Activated T-cell treated with anti-CD3 and anti-CD28 coated beads for 4 hours (primary cell): Measurements from ENCODE around the gene SPOCK2.

Experiments
- DNase-seq: peaks from one replicate; pipeline ENCODE4 v3.0.0-alpha.2; 2020

Gene SPOCK2

DNA sequence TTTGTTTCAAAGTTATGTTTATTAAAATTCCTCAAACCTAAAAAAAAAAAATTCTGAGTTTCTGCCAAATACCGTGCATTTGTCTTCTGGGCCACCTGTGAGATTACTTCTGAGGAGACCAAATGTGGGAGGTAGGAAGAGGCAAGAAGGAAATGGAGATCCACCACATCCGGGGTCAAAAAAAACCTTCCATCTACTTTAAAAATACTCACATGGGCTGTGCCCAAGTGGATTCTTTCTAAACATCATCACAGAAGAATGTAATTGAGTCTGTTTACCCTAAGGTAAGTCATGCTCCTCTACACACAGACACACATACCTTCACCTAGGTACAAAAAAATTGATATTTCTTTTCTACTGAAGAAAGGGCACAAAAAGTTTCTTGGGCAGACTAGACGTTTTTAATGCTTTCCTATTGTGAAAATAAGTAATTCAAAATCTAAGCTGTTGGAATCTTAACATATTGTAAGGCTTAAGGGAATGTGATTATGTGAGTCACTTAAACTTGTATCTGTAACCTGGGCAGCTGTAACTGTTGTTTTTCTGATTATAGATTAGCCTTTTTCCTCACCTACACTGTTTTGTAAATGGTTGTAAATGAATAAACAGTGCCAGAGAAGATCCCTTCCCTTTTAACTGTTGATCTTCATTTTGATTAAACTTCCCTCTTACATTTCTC lies 19.1 kb upstream of the SPOCK2 start:
- no peak for DNase-seq

DNA sequence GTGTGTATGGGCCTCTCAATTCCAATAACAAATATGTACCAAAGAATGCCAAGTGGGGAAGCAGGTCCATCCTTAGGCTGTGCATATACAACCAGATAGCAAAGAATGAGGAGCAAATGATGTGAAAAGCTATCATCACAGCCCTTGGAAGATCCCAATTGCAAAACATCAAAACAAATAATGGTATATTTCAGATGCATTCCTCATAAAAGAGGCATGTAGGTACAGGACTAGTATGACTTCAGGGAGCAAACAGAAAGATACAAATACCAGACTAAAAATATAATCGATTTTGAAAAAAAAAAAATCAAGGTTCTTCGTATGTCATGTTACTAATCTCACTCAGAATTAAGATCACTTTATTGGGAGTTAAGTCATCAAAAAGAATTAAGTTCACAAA lies 18.5 kb upstream of the SPOCK2 start:
- DNase-seq, result no peak

DNA sequence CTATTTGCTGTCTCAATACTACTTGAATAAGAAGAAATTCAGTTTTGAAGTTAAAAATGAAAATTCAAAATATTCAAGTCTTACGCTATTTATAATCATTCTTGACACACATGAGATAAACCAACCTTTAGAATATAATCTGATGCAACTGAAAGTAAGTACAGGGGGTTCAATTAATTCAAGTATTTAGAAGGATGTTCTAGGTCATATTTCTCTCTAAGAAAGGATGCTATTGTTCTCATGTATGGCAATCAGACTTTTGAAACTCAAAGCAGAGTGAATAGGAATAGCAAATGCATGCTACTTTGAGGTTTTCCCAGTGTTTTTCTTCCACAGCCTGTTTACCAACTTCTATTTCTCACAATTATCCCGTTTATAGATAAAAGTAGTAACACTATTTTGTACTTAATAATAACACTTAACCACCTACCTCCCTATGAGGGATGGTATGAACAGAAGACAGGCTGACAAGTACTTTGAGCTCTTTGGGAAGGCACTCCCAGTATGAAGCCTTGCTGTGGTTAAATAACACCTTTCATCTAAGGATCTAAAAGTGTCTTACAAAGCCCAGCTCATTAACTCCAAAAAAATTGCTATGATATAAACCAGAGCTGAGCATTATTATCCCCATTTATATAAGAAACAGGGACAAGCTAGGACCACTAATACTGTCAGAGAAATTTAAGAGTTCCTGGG lies 18.0 kb upstream of the SPOCK2 start:
- DNase-seq, result no peak

DNA sequence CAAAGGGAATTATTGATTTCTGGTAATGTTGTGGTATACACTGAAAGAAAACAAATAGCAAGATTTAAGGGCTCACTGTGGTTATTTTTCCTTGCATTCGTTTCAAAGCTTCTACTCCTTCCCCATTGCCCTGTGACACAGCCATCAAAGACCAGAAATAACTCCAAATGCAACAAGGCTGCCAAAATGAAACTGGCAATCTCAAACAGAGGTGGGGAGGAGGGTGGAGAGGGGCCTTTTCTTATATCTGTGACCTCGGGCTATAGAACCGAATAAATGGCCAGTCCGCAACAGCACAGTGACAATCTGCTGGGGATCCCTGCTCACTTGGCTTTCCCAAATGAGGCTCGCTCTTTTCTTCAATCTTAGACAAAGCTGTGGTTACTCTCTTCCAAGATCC lies 17.4 kb upstream of the SPOCK2 start:
- no peak for DNase-seq

DNA sequence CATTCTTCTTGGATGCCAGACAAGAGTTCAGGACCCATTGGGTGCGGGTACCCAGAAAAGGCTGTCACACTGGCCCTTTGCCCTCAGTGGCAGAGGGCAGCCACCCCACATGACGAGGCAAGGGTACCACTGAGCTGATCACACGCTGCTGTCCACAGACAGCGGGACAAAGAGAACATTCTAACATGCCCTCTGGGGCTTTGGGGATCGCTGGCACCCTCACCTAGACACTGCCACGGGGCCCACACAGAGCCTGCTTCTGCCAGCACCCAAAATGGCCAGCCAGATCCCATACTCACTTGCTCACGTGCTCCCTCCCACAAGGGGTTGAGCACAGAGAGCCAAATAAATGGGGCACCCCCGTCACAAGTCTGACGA lies 16.7 kb upstream of the SPOCK2 start:
- no peak for DNase-seq

DNA sequence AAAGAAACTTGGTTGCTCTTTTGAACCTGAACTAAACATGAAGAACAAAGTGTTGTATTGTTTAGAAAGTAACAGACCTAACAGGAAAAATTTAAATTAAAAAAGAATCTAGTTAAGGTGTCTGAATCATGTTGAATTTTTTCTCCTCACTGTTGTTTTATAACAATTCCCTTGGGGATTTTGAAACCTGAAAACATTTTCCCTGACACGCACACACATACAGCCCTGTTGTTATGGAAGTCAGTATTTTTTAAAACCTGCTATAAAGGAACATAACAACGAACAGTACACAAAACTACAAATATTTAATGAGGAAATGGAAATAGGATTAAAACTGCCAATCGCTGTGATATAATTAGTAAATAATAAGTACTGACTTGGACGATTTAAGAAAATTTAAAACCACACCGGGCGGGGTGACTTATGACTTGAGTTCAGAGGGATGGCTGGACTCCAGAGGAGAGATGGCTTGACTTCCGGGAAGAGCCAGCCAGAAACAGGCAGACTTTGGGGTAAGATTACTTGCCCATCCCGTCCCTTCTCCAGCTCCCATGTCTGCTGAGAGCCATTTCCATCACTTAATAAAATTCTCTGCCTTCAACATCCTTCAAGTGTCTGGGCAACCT lies 16.2 kb upstream of the SPOCK2 start:
- DNase-seq, result no peak

DNA sequence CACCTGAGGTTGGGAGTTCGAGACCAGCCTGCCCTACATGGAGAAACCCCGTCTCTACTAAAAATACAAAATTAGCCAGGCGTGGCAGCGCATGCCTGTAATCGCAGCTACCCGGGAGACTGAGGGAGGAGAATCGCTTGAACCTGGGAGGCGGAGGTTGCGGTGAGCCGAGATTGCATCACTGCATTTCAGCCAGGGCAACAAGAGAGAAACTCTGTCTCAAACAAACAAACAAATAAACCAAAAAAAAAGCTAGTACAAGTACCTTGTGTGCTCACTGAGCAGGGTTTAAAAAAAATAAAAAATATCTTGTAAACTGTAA lies 11.2 kb upstream of the SPOCK2 start:
- no peak for DNase-seq

DNA sequence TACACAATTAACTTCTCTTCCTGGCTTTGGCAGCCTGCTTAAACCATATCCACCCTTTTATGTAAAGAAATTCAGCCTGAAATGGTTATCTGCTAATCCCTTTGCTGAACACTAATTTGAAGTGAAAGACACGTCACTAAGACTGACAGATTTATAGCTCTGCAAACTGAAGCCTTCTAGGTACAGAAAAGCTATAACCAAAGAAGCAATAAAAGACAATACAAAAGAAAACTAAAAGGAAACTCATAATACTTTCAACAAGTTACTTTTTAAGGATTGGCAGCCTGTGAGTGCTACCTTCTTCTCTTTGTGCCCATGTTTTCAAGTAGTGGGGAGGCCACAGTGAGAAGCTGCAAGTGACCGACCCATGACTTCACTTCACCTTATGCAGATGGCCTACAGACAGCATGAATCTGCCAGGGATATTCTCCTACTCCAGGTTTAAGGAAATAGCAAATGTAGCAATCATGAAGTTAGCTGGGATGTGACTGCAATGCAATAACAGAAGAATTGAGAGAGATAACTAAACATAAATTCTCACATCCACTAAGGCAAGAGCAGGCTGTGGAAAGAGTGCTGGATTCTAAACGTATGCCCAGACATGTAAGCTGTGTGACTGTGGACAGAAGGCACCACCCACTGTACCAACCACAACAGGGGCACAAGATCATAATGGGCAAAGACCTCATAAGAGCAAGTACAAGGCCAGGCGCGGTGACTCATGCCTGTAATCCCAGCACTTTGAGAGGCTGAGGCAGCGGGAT lies 10.7 kb upstream of the SPOCK2 start:
- DNase-seq, result no peak

DNA sequence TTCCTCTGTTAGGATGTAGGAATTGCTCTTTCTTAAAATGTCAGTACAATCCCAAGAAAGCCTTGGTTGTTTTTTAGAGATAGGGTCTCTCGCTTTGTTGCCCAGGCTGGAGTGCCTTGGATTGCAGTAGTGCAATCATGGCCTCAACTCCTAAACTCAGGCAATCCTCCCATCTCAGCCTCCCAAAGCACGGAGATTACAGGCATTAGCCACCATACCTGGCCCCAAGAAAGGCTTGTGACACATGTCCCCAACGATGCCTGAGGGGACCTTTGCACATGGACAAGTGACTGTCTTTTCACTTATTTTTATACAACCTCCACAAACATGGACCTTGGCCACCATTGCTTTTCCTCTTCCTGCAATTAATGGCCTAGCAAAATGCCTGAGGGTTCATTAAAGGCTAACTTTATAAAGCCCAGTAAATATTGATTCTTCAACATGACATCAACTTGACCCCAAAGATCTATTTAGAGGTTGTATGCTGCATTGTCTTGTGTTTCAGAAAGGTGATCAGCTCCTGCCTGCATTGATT lies 10.0 kb upstream of the SPOCK2 start:
- no peak for DNase-seq

DNA sequence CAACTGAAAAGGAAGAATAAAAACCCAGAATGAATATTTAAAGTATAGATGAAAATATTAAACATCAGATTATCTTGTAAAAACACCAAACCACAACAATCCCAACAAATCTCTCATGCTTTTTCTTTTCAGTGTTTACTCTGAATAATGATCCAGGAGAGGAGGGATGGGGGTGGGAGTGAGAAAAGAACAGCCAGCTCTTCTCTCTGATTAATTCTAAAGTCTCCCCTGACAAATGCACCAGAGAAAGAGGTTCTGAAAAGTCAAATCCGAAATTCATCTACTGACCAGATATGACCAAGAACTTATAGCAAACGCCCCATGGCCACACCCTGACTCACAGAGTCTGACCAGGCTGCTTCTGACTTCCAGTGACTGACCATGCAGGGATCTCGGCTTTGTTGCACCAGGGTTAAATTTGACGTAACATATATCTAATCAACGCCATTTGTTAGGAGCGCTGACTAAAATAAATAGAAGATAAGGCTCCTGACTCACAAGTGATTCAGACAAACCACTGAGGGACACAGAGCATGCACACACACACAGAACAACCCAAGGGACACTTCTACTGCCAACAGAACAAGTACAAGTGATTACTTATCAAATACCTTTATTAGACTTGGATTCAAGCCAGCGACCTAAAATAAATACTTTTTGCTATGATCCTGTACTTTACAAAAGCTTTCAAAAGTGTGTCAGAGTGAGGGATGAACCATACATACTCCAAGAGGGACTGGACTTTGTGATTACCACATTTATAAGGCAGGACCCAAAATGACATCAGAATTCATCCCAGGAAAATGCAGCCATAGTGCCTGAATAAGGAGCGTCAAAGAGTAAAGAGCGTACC lies 9.3 kb upstream of the SPOCK2 start:
- DNase-seq, result no peak

DNA sequence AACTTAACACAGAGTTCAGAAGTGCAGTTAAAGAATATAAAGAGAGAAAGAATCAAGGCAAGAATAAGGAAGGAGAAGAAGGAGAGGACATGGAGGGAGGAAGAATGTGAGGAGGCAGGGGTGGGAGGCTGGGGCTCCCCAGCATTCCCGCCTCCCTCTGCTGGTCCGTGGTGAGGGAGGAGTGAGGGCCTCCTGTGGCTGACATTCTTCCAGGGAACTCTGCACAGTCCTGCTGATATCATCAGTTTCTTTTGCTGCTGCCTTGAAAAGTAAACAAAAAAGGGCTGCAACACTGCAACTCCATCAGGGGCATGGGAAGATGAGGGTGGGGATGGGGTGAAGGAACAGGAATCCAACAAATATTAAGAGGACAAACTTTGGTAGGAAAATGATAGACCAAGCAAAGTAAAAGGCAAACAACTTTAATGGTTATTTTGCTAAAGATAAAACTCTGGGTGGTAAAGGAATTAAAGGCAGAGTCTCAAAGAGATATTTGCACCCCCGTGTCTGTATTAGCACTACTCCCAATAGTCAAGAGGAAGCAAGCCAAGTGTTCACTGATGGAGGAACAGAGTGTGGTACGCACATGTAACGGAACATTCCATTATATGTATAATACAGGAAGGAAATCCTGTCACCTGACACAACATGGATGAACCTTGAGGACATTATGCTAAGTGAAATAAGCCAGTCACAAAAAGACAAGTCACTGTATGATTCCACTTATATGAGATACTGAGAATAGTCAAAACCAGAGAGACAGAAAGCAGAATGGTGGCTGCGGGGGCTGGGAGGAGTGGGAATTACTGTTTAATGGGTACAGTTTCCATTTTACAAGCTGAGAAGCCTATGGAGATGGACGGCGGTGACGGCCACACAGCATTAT lies 8.0 kb upstream of the SPOCK2 start:
- no peak for DNase-seq

DNA sequence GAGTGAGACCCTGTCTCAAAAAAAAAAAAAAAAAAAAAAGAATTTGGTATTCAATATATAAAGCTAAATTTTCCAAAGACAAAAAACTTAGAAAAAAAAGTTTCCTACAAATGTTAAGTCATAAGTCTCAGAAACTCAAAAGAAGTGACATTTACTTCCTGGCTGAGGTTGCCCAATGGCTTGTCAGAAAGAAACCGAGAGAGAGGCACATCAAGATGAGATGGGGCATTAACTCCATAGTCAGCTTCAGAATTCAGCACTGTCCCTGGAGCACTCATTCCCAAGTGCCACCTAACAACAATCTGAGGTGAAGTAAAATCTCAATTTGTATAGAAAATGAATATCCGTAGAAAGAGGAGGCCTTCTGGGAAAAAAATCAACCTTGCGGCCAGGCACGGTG lies 6.8 kb upstream of the SPOCK2 start:
- no peak for DNase-seq

DNA sequence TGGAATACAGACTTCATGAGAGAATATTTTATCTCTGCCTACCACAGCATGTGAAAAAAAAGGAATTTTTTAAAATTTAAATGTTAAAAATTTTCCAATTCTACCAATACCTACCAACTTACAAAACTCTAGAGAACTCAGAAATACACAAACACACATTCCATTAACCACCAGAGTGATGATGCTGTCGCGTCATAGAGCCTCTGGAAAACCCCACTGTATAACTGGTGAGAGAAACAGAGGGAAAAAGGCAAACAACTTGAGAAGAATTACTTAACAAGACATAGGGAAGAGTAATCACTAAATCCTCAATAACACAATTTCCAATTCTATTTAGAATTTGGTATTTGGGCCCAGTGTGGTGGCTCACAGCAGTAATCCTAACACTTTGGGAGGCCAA lies 6.2 kb upstream of the SPOCK2 start:
- DNase-seq, result no peak

DNA sequence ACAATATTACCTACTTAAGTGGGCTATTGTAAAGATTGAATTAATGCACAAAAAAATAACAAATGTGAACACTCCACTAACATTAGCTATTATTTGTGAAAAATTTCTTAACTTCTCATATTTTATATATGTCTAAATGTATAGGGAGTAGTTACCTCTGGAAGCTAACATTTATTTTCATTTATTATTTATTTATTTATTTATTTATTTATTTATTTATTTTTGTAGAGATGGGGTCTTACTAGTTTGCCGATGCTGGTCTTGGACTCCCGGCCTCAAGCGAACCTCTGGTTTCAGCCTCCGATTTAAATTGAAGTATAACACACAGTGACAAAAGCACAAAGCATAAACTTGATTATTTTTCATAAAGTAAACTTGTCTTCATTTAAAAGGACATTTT lies 5.1 kb upstream of the SPOCK2 start:
- DNase-seq, result no peak

DNA sequence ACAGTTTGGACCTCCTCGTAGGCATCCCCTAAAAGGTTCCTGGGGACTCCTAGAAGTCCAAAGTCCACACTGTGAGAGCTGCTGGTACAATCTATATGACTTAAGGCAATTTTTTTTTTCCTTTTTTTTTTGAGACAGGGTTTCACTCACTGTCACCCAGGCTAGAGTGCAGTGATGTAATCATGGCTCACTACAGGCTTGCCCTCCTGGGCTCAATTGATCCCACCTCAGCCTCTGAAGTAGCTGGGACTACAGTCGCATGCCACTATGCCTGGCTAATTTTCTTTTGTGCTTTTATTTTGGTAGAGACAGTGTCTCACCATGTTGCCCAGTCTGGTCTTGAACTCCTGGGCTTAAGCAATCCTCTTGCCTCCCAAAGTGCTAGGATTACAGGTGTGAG lies 4.6 kb upstream of the SPOCK2 start:
- no peak for DNase-seq

DNA sequence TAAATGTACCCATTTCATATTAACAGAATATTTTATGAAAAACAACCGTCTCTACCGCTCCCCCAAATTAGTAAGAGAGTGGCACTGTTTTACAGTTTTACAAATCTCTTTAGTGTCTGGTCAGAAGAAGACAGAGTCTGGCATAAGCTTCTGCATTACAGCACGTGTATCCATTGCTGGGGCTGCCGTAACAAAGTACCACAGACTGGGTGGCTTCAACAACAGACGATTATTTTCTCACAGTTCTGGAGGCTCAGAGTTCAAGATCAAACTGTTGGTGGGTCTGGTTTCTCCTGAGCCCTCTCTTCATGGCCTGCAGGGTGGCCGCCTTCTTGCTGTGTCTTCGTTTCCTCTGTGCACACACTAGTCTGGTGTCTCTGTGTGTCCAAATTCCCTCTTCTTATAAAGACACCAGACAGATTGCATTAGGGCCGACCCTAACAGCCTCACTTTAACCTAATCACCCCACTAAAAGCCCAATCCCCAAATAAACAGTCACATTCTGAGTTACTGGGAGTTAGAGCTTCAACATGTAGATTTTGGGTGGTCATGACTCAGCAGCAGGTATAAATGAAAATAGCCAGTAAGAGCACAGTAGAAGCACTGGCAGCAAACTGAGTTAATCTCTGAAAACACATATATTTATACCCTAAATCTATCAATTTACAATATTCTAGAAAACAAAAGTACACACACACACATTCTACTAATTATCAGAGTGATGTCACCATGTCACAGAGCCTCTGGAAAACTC lies 4.0 kb upstream of the SPOCK2 start:
- DNase-seq, result no peak

DNA sequence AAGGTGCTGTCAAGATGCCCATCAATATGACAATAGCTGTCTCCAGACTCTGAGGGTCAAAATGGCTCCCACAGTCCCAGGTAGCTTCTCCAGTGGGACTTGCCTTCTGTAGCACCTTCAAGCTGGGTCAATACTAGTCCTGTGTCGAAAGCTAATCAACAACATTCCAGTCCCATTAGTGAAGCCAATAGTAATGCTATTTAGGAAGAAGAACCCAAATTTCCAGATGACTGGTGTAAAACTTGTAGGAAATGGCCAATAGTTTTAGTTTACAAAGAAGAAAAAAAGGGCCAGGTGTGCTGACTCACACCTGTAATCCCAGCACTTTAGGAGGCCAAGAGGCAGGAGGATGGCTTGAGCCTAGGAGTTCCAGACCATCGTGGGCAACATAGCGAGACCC lies 2.0 kb upstream of the SPOCK2 start:
- no peak for DNase-seq

DNA sequence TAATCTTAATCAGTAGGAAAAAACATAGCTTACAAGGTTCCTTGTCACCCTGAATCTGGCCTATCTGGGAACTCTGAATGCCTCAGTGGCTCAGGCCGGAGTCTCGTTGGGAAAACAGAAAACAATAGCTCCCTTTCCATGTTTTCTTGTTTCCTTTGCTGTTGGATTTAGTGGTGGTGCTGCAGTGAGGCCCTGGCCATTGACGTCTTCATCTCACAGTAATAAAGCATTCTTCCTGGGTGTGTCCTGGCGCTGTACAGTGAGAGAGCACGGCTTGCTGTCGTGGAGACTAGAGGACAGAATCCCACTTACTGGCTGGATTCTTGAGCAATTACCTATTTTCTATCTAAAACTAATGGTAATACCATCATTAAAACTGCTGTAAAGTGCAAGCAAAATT lies 1.3 kb upstream of the SPOCK2 start:
- no peak for DNase-seq

DNA sequence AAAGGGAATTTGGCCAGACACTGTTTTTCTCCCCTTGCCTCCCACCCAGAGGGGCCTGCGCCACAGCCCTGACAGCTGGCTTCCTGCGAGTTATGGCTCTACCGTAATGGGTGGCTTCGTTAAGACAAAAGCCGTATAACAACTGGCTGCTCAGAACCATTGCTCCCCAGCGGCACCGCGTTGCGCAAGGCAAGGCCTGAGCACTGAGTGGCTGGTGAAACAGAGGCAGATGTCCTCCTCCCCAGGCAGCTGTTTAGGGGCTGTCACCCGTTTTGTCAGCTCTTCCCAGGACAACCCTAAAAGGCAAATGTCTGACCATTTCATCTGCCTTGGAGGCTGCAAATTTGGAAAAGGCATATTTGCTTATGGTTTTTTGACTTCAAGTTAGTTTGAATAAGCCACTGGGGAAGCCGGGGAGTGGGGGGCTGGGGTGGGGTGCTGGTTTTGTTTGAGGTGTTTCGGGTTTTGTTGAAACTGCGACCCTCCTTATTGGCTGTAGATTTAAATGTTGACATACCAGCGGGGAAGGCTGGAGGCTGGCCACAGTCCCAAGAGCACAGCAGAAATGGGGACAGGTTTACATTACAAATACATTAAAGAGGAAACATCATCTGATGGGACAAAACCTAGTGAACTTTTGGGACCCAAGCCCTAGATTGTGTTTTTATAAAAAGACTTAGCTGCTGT lies 681 bp upstream of the SPOCK2 start:
- no peak for DNase-seq

DNA sequence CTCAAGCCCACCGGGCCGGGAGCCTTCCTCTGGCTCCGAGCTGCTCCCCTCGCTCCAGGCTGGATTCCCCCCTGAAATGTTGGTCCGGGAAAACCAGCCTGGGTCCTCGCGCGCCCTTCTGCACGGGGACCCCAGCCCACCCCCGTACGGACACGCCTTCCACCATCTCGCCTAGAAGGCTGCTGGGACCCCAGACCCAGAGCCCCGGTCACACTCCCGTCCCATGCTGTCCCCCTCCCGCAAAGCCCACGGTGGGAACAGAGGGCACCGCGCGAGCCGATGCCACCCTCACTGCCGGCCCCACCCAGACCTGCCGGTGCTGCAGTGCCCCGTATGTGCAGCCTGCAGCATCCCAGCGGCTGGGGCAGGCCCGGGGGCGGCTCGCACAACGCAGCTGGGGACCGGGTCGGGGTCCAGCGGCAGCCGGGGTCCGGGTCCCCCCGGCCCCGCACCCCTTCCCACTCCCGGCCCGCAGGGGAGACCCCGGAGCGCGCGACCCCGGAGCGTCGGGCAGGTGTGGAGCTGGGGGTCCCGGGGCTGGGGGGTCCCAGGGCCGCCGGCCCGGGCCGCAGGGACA lies 871 bp downstream of the SPOCK2 start:
- DNase-seq, result no peak
